Epithelial cell of proximal tubule (primary cell): ENCODE results near the gene RAD52. TPM values are rescaled to one million over a fixed set of nuclear protein-coding genes. Genes with fewer than 3 reads are reported as not detected.

Experiments used
- DNase-seq: peaks from one replicate; pipeline ENCODE4 v3.0.0-alpha.2; 2011; ENCODE audit warnings: low read depth
- H3K4me3 ChIP-seq: 2 replicates; pipeline ENCODE4 v1.5.1; 2011; ENCODE audit warnings: low read depth, mild to moderate bottlenecking, low read length
- total RNA-seq: library from RNA; depleted of rRNA; stranded (reverse); fragments of >200 nt; gene quantifications from 2 replicates; pipeline ENCODE4 v1.2.3, GENCODE V29; 2015
- TF ChIP-seq, protein P1 (sequence below): conservative IDR thresholded peaks from 2 replicates; pipeline ENCODE4 v1.5.1; 2012; ENCODE audit warnings: low read depth, mild to moderate bottlenecking, low read length

The RAD52 gene
- total RNA-seq, 1 donor from 2014 or later = 3.7 TPM

DNA sequence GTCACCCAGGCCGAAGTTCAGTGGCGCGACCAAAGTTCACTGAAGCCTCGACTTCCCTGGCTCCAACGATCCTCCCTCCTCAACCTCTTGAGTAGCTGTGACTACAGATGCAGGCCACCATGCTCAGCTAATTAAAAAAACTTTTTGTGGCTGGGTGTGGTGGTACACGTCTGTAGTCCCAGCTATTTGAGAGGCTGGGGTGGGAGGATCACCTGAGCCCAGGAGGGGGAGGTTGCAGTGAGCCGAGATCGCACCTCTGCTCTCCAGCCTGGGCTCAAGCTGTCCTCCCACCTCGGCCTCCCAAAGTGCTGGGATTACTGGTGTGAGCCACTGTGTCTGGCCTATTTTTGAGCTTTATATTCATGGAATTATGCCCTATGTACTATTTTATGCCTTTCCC lies 18.1 kb upstream of the RAD52 start:
- TF ChIP-seq, protein P1, sequence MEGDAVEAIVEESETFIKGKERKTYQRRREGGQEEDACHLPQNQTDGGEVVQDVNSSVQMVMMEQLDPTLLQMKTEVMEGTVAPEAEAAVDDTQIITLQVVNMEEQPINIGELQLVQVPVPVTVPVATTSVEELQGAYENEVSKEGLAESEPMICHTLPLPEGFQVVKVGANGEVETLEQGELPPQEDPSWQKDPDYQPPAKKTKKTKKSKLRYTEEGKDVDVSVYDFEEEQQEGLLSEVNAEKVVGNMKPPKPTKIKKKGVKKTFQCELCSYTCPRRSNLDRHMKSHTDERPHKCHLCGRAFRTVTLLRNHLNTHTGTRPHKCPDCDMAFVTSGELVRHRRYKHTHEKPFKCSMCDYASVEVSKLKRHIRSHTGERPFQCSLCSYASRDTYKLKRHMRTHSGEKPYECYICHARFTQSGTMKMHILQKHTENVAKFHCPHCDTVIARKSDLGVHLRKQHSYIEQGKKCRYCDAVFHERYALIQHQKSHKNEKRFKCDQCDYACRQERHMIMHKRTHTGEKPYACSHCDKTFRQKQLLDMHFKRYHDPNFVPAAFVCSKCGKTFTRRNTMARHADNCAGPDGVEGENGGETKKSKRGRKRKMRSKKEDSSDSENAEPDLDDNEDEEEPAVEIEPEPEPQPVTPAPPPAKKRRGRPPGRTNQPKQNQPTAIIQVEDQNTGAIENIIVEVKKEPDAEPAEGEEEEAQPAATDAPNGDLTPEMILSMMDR = no peak
- H3K4me3 ChIP-seq = no peak overlapping the region
- DNase-seq = no peak

DNA sequence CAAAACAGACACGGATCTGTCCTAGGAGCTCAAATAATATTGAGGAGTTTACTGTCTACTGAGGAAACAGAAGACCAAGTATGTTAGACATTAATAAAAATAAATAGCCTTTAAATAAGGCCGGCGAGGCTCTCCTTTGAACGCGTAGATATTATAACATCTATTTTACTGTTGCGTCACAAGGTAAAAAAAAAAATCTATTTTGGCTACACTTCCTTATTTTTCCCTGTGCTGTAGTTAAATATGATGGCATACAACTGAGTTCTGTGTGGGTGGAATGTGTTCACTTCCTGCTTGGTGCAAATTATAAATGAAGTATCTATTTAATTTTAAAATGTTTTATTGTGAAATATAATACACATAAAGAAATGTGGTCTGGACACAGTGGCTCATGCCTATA lies 17.2 kb upstream of the RAD52 start:
- H3K4me3 ChIP-seq = no peak overlapping the region
- TF ChIP-seq, protein P1 = no peak
- DNase-seq = no peak

DNA sequence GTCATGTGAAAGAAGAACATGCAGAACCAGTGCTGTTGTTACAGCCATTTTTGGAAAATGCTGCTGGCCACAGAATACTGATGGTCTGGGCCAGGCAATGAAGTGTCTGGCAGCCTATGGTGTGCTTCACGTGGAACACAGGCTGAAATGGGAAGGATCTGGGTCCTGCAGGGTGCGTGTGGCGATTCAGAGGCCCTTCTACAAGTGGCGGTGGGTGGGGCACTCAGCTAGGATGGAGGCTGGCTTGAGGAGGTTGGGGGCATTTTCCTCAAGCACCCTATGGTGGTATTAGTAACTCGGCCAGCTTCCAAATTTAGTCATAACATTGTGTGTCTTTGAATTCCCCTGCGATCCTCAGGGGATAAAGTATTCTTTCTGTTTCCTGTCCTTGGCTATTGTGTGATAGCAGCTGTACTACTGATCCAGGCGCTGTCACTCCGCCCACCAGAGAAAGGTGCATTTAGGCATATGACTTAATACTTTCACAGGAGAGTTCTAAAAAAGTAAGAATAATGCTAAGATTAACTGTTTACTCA lies 9.2 kb upstream of the RAD52 start:
- no peak overlapping the region for H3K4me3 ChIP-seq
- DNase-seq = no peak
- TF ChIP-seq, protein P1 = no peak

DNA sequence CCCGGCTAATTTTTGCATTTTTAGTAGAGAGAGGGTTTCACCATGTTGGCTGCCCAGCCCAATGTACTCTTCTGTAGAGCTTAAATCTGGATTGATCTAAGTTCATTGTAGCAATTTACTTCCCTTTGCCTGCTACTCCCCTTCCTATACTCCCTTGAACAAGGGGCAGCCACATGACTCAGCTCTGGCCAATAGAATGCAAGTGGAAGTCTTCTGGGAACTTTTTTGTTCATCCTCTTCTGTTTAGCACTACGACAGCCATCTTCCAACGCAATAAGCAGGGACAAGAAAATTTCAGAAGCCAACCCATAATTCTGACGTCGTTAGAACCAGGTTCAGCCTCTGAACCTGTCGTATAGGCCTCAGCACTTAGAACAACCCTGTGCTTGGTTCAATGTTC lies 6.4 kb upstream of the RAD52 start:
- no peak overlapping the region for H3K4me3 ChIP-seq
- no peak for DNase-seq
- TF ChIP-seq, protein P1 = no peak

DNA sequence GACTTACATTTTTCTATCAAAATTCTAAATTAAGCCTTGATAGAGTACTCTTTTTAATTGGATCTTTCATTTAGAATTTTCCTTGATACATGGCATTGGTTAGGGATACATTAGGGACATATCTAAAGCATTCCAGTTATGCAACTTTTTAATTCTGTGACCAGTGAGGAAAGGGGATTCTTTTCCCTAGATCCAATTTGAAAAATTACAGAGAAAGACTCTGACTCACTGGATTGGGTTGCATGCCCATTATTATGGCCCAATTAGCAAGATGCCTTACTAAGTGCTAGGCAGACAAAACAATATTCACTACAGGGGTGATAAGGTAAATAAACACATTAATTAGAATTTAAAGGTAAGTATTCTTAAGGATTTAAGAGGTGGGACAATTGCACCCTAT lies 5.2 kb upstream of the RAD52 start:
- no peak overlapping the region for H3K4me3 ChIP-seq
- TF ChIP-seq, protein P1 = no peak
- no peak for DNase-seq

DNA sequence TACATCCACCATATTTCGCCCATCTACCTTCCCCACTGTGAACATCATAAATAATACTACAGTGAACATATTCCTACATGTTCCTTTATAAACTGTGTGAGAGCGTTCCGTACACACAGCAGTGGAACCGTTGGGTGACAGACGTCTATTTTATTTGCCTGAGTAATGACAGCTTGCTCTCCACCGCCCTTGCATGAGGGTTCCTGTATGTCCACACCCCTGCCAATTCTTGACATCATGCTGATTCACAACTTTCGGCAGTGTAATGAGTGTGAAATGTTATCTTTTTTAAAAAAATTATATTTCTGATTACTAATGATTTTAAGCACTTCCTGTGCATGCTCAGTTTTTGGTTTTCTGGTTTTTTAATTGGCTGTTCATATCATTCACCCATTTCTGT lies 4.3 kb upstream of the RAD52 start:
- H3K4me3 ChIP-seq = no peak overlapping the region
- TF ChIP-seq, protein P1 = no peak
- no peak for DNase-seq

DNA sequence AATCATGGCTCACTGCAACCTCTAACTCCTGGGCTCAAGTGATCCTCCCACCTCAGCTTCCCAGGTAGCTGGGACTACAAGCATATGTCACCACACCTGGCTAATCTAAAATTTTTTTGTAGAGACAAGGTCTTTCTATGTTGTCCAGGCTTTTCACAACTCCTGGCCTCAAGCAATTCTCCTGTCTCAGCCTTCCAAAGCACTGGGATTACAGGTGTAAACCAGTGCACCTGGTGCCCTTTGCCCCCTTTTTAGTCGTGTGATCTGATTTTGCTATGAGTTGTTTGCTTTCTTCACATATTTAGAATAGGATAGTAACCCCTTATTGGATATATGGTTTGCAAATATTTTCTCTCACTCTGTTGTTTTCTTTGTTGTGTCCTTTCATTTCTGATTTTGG lies 1.7 kb upstream of the RAD52 start:
- TF ChIP-seq, protein P1 = no peak
- H3K4me3 ChIP-seq = no peak overlapping the region
- DNase-seq = no peak
